ENCODE measurements around the gene SEC31A.

The SEC31A gene

GRCh38 chr4:82811838-82812341 is 79.1 kb downstream of the SEC31A start:
- TF ChIP-seq POLR2AphosphoS5 (IDR thresholded peaks at IDR 0.05; ENCODE audit: low read depth) = no peak
- TF ChIP-seq GABPA (IDR thresholded peaks at IDR 0.05; ENCODE audit: low read depth) = no peak
- TF ChIP-seq REST (IDR thresholded peaks at IDR 0.05; ENCODE audit: insufficient replicate concordance, low read depth) = no peak
- TF ChIP-seq SPI1 (IDR thresholded peaks at IDR 0.05; ENCODE audit: borderline replicate concordance, low read depth) = no peak
- no peak for TF ChIP-seq CTCF (IDR thresholded peaks at IDR 0.05; ENCODE audit: insufficient read depth, low read length)
- Histone ChIP-seq H3K27ac (replicated peaks) (no peak overlapping the region), H3K27me3 (ENCODE audit: insufficient read depth, poor library complexity, severe bottlenecking) (no peaks in the 10 kb centered on the region), H3K4me3 (replicated peaks; ENCODE audit: insufficient read depth, low read length) (no peak overlapping the region)
- no peak for DNase-seq (ENCODE audit: low read depth in 1 of 2, low spot score in 1 of 2)

GRCh38 chr4:82811392-82811791 is 79.6 kb downstream of the SEC31A start:
- no peak overlapping the region for H3K27ac ChIP-seq (replicated peaks)
- no peak overlapping the region for H3K4me3 ChIP-seq (replicated peaks; ENCODE audit: insufficient read depth, low read length)
- no peaks in the 10 kb centered on the region for H3K27me3 ChIP-seq (ENCODE audit: insufficient read depth, poor library complexity, severe bottlenecking)
- no peak for TF ChIP-seq REST (IDR thresholded peaks at IDR 0.05; ENCODE audit: insufficient replicate concordance, low read depth)
- no peak for TF ChIP-seq POLR2AphosphoS5 (IDR thresholded peaks at IDR 0.05; ENCODE audit: low read depth)
- TF ChIP-seq CTCF (IDR thresholded peaks at IDR 0.05; ENCODE audit: insufficient read depth, low read length) = no peak
- TF ChIP-seq GABPA (IDR thresholded peaks at IDR 0.05; ENCODE audit: low read depth) = no peak
- TF ChIP-seq SPI1 (IDR thresholded peaks at IDR 0.05; ENCODE audit: borderline replicate concordance, low read depth) = no peak
- no peak for DNase-seq (ENCODE audit: low read depth in 1 of 2, low spot score in 1 of 2)

- Histone ChIP-seq H3K27me3 (ENCODE audit: insufficient read depth, poor library complexity, severe bottlenecking) (no peaks in the 10 kb centered on the region), H3K4me3 (replicated peaks; ENCODE audit: insufficient read depth, low read length) (no peak overlapping the region), H3K27ac (replicated peaks) (no peak overlapping the region)
- TF ChIP-seq SPI1 (IDR thresholded peaks at IDR 0.05; ENCODE audit: borderline replicate concordance, low read depth) = no peak
- TF ChIP-seq GABPA (IDR thresholded peaks at IDR 0.05; ENCODE audit: low read depth) = no peak
- no peak for TF ChIP-seq CTCF (IDR thresholded peaks at IDR 0.05; ENCODE audit: insufficient read depth, low read length)
- no peak for TF ChIP-seq POLR2AphosphoS5 (IDR thresholded peaks at IDR 0.05; ENCODE audit: low read depth)
- no peak for DNase-seq (ENCODE audit: low read depth in 1 of 2, low spot score in 1 of 2)
Measured at GRCh38 chr4:82810176-82810575, 80.8 kb downstream of the SEC31A start.

GRCh38 chr4:82809619-82810018 is 81.3 kb downstream of the SEC31A start:
- Histone ChIP-seq H3K27ac (replicated peaks) (no peak overlapping the region), H3K27me3 (ENCODE audit: insufficient read depth, poor library complexity, severe bottlenecking) (no peaks in the 10 kb centered on the region), H3K4me3 (replicated peaks; ENCODE audit: insufficient read depth, low read length) (no peak overlapping the region)
- TF ChIP-seq POLR2AphosphoS5 (IDR thresholded peaks at IDR 0.05; ENCODE audit: low read depth) (no peak), SPI1 (IDR thresholded peaks at IDR 0.05; ENCODE audit: borderline replicate concordance, low read depth) (no peak), REST (IDR thresholded peaks at IDR 0.05; ENCODE audit: insufficient replicate concordance, low read depth) (no peak)
- no peak for DNase-seq (ENCODE audit: low read depth in 1 of 2, low spot score in 1 of 2)

Measured in HL-60 (cell line).